Heart left ventricle (tissue), 13 donors: ENCODE measurements around the gene SLX4IP.

Source experiments
- POLR2A ChIP-seq, 2 donors: fragments of 450-650 bp; IDR thresholded peaks; one replicate each; pipeline ENCODE4 v1.6.1; 2017; ENCODE audit warnings: antibody characterized with exemption in 2 of 2, mild to moderate bottlenecking in 2 of 2, moderate library complexity in 2 of 2
- TF ChIP-seq, protein P1 (sequence below), 12 donors: fragments of 200-600 bp; sonication (generic) in 4 of 12; IDR thresholded peaks; one replicate each; pipeline versions ENCODE4 v1.5.0 to v1.8.0; 2018 to 2022; ENCODE audit warnings: antibody characterized with exemption in 12 of 12, mild to moderate bottlenecking in 5 of 12
- donor health status: ischemic (EF 13 %, LVEDD 7.1; RV severe dilation, severe dysfunction).
- donor health status: DM: no; HTN: yes; CAD: no.
- donor health status: DM: no; HTN: no; CAD: no.
- donor health status: ischemic (EF 25% LVEDD 6.9; RV normal size, moderate dysfunction).
- donor health status: ischemic (EF 25% LVEDD 5.7; RV mildly dilated, moderate dysfunction).
- donor health status: ischemic (EF 35%, LVEDD 5.7; RV mildly dilated, moderate dysfunction).
- donor health status: nonischemic (EF 11% LVEDD 7.7; RV severe dilation, severe dysfunction).
- donor health status: DM: yes; HTN: yes; CAD: no.
- donor health status: PGD.
- donor health status: ischemic (EF 29% LVEDD 5.4; RV normal size, mild dysfunction).
- donor health status: nonischemic (EF 23%, LVEDD 6.1; RV moderate dilation, normal function).

DNA sequence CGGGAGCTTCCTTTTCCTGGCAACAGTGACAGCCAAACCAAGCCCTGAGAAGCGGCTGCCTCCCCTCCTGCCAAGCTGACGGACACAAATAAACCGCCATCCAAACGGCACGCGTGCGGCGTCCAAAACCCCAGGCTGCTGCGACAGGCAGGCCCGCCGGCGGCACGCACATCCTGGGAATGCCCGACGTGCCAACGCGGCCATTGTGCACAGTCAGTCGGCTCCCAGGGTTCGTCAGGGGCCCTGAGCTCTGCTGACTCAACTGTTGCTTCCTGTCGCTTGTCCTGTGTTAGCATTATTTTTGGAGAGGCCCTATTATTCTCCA is 231.9 kb downstream of the SLX4IP start:
- TF ChIP-seq, protein P1, sequence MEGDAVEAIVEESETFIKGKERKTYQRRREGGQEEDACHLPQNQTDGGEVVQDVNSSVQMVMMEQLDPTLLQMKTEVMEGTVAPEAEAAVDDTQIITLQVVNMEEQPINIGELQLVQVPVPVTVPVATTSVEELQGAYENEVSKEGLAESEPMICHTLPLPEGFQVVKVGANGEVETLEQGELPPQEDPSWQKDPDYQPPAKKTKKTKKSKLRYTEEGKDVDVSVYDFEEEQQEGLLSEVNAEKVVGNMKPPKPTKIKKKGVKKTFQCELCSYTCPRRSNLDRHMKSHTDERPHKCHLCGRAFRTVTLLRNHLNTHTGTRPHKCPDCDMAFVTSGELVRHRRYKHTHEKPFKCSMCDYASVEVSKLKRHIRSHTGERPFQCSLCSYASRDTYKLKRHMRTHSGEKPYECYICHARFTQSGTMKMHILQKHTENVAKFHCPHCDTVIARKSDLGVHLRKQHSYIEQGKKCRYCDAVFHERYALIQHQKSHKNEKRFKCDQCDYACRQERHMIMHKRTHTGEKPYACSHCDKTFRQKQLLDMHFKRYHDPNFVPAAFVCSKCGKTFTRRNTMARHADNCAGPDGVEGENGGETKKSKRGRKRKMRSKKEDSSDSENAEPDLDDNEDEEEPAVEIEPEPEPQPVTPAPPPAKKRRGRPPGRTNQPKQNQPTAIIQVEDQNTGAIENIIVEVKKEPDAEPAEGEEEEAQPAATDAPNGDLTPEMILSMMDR (IDR thresholded peaks at IDR 0.05), result no peak
- no peak for TF ChIP-seq POLR2A (IDR thresholded peaks at IDR 0.05)
